Right lung (tissue), 10 donors: ENCODE results near the gene SGSM2. TPM values are rescaled to one million over a fixed set of nuclear protein-coding genes. Genes with fewer than 3 reads are reported as not detected.
A peak's percentile ranks its signal among the peaks of the same experiment; 100 is the strongest.
"Not testable (repeated sequence)": the region's sequence is repeated elsewhere in the genome, so short reads cannot be mapped to it uniquely, and the experiment has no call there.

Experiments
- DNase-seq, 2 donors: peaks; one replicate each; pipeline ENCODE4 v3.0.0-alpha.2; 2013
- long read RNA-seq, 8 donors: transcript quantifications; one replicate each; lab custom pipeline, GENCODE V29; 2026
- polyA plus RNA-seq, 5 donors: library from polyadenylated mRNA; unstranded; fragments of 120-200 nt; gene quantifications; one replicate each; pipeline versions ENCODE4 v1.2.1 to v1.2.3, GENCODE V29; 2013; ENCODE audit warnings: inconsistent platforms in 1 of 5, low replicate concordance in 1 of 5; ENCODE audit not compliant: insufficient read length in 5 of 5, insufficient read depth in 1 of 5

Gene SGSM2
- polyA plus RNA-seq: 100 to 1,000 TPM in 1 of 5 donors, 10 to 100 TPM in 4; 68.8 to 103 (median 86.9) TPM
- long read RNA-seq, donor 1, full-length matches to known transcripts: 6 of 12 reads
- long read RNA-seq, donor 1, partial matches to known transcripts: 6 of 12 reads
- long read RNA-seq, donor 1, other reads (novel, unspliced or antisense): 0 of 12 reads
- long read RNA-seq, donor 2, full-length matches to known transcripts: 4 of 4 reads
- long read RNA-seq, donor 2, partial matches to known transcripts: 0 of 4 reads
- long read RNA-seq, donor 2, other reads (novel, unspliced or antisense): 0 of 4 reads
- long read RNA-seq, donor 3, full-length matches to known transcripts: 7 of 7 reads
- long read RNA-seq, donor 3, partial matches to known transcripts: 0 of 7 reads
- long read RNA-seq, donor 3, other reads (novel, unspliced or antisense): 0 of 7 reads
- long read RNA-seq, donor 4, full-length matches to known transcripts: 11 of 11 reads
- long read RNA-seq, donor 4, partial matches to known transcripts: 0 of 11 reads
- long read RNA-seq, donor 4, other reads (novel, unspliced or antisense): 0 of 11 reads
- long read RNA-seq, donor 5, transcript SGSM2-208 (1 exons, 2,419 nt): major isoform, 7 of 43 reads
- long read RNA-seq, donor 5, partial matches to known transcripts: 34 of 43 reads
- long read RNA-seq, donor 5, other reads (novel, unspliced or antisense): 0 of 43 reads
- long read RNA-seq, donor 6, partial matches to known transcripts: 11 of 17 reads
- long read RNA-seq, donor 6, other reads (novel, unspliced or antisense): 0 of 17 reads
- long read RNA-seq, donor 7, full-length matches to known transcripts: 10 of 10 reads
- long read RNA-seq, donor 7, partial matches to known transcripts: 0 of 10 reads
- long read RNA-seq, donor 7, other reads (novel, unspliced or antisense): 0 of 10 reads
- long read RNA-seq, donor 8, full-length matches to known transcripts: 3 of 3 reads
- long read RNA-seq, donor 8, partial matches to known transcripts: 0 of 3 reads
- long read RNA-seq, donor 8, other reads (novel, unspliced or antisense): 0 of 3 reads

GRCh38 chr17:2336852-2337543 lies at the start of gene SGSM2:
Gene SGSM2 (plus strand): TSS chr17:2337501. CDS start chr17:2337689, 188 bp downstream.
- peak; percentile 57 to 63 for DNase-seq

GRCh38 chr17:2289878-2290478 lies 47.3 kb upstream of the SGSM2 start:
- no peak for DNase-seq

- no peak for DNase-seq
Measured at GRCh38 chr17:2292100-2292499, 45.2 kb upstream of the SGSM2 start.

DNA sequence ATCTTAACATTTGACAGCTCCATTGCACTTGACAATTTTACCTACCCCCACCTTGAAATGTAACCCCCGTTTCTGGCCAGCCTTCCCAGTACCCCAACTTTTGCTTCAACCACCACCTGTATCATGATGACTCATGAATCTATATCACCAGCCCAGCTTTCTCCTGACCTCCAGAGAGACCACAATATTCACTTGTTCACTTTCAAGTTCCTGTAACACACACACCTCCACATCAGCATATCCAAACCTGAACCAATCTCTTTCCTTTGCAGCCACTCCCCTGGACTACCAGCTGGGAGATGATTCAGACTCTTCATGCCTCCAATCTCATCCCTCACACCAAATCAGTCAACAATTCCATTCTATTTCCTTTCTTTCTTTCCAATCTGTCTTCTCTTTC lies 41.7 kb upstream of the SGSM2 start:
- no peak for DNase-seq

- DNase-seq: no peak
Measured at GRCh38 chr17:2297023-2297422, 40.3 kb upstream of the SGSM2 start.

- no peak for DNase-seq
Measured at GRCh38 chr17:2299136-2299535, 38.2 kb upstream of the SGSM2 start.

GRCh38 chr17:2299756-2300155 lies 37.5 kb upstream of the SGSM2 start:
- DNase-seq: no peak

DNA sequence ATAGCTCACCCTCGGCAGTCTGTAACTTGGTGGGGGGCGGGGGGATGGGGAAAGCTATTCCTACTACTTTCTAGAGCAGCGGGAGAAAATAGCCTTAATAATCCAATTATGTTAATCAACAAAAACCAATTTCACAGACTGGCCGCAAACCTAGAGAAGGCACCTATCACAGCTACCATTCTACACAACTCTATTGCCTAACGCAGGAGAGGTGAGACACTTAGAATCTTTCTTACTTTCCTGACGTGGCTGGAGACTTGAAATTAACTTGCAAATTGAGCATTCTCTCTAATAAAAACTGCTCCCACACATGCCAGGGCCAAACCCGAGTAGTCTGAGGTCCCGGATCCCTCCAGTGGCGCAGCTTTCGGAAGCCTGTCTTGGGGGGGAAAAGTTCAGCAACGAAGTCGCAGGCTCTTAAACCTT lies 34.5 kb upstream of the SGSM2 start:
- DNase-seq: no peak

DNA sequence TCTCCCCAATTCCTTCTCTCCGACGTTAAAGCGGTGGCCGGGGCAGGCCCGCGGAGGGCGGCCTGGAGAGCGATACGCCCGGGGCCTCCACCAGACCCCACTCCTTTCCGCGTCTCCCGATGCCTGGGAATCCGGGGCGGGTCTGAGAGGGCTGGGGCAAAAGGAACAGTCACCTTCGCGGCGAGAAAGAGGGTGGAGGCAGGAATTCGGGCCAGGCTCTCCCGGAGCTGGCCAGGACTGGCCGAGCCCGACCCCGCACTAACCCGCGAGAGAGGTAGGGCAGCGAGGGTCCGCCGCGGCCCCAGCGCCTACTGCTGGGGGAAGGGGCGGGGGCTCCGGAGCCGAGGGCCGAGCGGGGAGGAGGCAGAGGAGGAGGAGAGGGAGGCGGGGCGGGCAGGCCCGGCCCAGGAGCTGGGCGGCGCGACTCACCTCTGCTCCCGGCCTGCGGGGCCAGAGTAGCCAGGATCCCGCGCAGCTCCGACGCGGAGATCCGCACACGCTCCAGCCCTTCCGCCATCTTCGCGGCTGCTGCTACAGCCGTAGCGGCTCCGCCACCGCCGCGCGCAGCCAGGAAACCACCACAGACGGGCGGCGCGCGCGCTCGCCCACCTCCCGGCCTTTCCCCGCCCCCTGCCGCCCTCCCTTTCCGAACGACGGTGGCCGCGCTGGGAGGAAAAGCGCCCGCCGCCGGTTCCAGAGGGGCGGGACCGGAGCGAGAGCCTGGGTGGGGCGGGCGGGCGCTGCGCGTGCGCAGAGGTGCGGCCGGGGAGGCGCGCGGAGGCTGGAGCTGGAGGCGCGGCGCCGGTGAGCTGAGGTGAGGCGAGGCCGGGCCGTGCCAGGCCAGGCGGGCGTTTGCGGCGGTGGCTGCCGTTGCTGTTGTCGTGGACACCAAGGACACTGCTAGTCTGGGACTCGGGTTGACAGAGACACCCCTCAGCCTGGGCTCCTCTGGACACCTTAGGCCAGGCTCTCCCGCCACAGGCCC lies 33.8 kb upstream of the SGSM2 start, which contains the start of the genes SMG6 and SRR:
TSS of gene SMG6 (minus strand) at position 582 of the 985 bp plus-strand sequence. CDS start at position 517, 65 bp downstream.
TSS of gene SRR (plus strand) at position 747 of the 985 bp plus-strand sequence. CDS start 11,611 bp downstream, outside the sequence.
- DNase-seq: peak; percentile 90 to 94

GRCh38 chr17:2304931-2305330 lies 32.4 kb upstream of the SGSM2 start:
- no peak for DNase-seq

DNA sequence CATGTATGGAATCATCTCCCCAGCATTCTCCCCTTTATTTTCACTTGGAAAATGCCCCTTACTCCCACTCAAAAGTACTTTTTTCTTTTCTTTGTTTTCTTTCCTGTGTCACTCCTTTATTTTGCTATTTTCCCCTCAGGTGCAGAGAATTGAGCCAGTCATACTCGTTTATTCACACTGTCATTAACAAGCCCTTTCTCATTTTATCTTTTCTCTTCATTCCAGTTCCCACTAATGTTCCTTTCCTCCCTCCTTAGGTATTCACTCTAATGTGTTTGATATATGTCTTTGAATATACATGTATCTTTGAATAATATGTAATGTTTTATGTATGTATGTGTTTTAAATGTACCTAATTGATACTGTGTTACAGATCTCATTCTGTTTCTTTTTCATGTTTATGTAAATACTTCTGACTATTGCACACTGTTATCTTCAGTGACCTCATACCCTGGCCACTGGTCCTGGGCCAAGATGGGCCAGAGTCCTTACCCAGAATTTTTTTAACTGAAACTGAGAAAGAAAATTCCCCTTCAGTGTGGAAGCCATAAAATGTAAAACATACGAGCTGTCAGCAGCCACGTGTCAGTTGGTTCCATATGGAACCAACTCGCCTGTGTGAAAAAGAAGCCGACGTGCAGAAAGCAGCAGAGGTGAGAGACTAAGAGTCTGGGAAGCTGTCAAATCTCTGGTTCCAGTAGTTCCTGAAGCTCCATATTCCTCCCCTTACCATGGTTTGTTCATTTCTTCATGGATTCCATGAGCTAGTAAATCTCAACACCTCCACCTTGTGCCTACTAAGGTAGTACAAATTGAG lies 27.8 kb upstream of the SGSM2 start:
- no peak for DNase-seq

DNA sequence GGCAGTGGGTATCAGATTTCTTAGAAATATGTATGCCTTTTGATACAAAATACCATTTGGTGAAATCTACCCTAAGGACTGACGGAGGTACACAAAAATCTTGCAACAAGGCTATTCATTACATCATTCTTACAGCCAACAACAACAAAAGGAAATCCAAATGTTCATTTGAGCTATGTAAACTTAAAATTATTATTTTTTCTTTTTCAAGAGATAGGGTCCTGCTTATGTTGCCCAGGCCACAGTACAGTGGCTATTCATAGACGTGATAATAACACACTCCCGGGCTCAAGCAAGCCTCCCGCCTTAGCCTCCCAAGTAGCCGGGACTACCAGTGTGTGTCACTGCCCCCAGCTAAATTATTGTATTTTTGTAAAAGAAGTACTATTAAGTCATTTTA lies 24.6 kb upstream of the SGSM2 start:
- no peak for DNase-seq

- DNase-seq: not testable (repeated sequence)
Measured at GRCh38 chr17:2316916-2317205, 20.4 kb upstream of the SGSM2 start.

DNA sequence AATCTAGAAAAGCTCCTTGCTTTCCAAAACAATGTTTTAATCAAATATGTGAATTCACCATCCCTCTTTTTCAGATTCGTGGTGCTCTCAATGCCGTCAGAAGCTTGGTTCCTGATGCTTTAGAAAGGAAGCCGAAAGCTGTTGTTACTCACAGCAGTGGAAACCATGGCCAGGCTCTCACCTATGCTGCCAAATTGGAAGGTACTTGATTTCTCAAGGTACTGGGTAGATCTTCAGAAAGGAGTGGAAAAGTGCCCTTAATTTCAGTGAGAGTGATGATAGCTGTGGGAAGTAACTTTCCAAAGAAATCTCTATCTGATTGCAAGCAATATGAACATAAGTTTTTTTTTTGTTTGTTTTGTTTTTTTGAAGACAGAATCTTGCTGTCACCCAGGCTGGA lies 19.5 kb upstream of the SGSM2 start:
- no peak for DNase-seq

DNA sequence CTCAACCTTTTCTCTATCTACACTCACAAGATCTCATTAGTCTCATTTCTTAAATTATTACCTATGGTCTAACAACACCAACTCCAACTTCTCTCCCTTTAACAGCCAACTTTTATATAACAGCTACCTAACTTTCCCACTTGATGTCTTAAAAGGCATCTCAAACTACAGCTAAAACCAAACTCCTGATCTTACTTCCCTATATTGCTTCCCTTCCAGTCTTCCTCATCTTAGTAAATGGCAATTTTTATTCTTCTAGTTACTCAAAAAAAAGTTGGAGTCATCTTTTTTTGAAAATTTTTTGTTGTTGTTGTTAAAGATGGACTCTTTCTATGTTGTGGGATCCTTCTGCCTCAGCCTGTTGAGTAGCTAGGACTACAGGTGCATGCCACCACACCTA lies 18.2 kb upstream of the SGSM2 start:
- DNase-seq: no peak

DNA sequence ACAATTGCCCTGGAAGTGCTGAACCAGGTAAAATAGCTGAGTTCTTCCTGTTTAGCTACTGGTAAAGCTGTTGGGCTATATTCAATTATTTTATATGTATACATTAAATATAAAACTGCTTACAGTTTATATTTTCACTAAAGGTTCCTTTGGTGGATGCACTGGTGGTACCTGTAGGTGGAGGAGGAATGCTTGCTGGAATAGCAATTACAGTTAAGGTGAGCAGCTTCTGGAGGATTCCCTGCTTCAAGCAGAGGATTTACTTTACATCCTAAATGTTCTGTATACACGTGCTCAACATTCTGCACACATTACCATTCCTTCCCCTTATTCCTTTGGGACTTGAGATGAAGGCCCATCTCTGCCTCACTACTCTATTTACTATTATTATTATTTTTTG lies 15.9 kb upstream of the SGSM2 start:
- no peak for DNase-seq

- no peak for DNase-seq
Measured at GRCh38 chr17:2323629-2324314, 13.5 kb upstream of the SGSM2 start.

DNA sequence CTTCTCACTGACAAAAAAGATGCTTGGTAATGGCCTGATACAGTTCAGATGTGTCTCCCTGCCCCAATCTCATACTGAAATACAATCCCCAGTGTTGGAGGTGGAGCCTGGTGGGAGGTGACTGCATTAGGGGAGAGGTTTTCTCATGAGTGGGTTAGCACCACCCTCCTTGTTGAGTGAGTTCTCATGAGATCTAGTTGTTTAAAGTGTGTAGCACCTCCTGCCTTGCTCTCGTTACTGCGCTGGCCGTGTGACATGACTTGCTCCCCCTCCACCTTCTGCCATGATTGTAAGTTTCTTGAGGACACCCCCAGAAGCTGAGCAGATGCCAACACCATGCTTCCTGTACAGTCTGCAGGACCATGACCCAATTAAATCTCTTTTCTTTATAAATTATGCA lies 6.0 kb upstream of the SGSM2 start:
- no peak for DNase-seq
